HS-5 (cell line): ENCODE measurements around the gene PRMT2.

Source experiments
- DNase-seq: peaks from one replicate; pipeline ENCODE4 v3.0.0-alpha.2; 2012; ENCODE audit warnings: low read depth

Gene PRMT2

GRCh38 chr21:46635324-46636180, at the start of gene PRMT2:
PRMT2 (plus strand) TSS chr21:46635674; CDS start chr21:46636952, 1,278 bp downstream.
- peak; percentile 82 for DNase-seq

DNA sequence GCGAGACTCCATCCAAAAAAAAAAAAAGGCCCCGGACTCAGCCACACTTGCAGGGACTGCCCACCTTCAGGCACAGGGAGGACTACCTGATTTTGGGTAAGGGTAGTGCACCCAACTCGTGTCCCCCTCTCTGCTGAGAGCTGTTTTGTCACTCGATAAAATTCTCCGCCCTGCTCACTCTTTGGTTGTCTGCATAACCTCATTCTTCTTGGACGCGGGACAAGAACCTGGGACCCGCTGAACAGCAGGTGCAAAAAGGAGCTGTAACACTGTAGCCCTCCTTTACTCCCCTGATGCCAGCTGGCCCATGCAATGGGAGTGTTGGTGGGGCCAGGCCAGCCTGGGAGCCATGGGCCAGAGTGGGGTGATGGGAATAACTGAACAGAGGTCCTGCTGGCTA, 41.2 kb upstream of the PRMT2 start:
- DNase-seq, result no peak

- DNase-seq, result no peak
These were observed 39.3 kb upstream of the PRMT2 start for GRCh38 chr21:46596201-46596600.

DNA sequence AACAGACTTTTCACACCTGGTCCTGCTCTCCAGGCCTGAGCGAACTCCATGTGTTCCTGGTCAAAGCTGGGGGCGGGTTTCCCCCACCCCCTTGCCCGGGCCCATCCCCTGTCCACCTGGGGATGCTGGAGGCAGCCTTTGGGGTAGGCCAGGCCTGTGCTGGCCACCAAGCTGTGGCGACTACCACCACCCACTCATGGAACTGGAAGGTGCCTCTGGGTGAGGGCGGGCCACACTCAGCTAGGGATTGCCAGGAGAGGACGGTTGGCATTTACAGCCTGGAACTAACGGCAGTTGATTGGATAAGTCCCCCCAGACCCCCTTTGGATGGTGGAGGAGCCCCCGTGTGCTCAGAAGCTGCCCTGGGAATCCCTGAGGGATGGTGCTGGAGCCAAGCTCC, 38.4 kb upstream of the PRMT2 start:
- no peak for DNase-seq

DNA sequence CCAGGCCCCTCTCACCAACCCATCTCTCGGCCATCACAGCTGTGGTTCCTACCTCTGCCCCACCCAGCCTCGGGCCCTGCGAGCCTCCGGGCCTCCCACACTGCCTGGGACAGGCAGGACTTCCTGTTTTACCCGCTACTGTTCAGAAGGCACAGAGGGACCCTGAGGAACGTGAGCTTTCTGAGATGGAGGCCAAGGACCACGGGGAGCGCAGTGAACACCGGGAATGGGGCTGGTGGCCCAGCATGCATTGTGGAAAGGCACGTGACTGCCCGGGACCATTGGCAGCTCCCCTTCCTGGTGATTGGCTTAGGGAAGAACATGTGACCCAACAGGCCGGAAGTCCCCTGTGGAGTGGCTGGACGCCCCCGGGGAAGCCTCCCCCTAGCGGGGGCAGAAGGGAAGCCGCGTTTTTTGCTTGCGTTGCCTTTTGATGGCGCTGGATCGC, 37.6 kb upstream of the PRMT2 start:
- no peak for DNase-seq

DNA sequence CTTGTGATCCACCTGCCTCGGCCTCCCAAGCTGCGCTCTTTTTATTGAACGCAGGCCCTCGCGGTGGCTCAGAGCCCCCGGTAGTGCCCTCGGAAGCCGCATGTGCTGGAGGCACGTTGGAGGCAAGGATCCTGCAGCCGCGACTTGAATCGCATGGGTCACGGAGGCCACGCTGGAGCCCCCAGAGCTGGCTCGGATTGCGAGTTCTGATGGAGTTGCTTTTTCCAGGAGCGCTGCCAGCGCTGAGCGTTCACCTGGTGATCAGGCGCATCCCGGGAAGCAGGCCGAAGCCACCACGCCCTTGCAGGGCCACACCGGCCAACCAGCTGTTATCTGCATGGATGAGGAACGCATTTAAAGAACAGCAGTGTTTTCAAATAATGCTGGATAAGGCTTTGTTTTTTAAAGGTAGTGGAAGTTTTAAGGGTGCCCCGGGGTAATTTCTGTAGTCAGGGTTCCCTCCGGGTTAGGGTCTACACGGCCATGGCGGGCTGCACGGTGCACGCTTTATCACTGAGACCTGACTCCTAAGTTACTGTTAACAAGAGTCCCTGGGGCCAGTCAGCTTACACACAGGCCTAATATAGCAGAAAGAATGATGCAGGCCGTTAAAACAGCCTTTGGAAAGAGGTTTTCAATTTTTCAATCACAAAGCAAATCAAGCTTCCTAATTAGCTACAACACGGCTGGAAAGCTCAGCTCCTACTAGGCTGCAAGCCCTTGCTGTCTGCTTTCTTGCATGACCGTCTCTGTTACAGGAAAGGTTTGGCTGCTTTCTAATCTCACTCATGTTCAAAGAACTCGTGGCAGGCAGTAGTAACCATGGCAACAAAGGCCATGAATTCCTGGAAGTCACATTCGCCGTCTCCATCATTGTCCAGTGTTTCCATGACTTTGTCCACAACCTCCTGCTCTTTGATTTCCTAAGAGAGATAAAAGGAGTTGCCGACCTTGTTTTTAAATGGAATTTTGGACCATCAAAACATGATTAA, 36.6 kb upstream of the PRMT2 start:
- DNase-seq, result peak; percentile 35

- DNase-seq, result no peak
These were observed 35.2 kb upstream of the PRMT2 start for GRCh38 chr21:46600305-46600704.

GRCh38 chr21:46600978-46601377, 34.5 kb upstream of the PRMT2 start:
- DNase-seq, result no peak

- DNase-seq, result no peak
These were observed 32.2 kb upstream of the PRMT2 start for GRCh38 chr21:46603228-46603627.

DNA sequence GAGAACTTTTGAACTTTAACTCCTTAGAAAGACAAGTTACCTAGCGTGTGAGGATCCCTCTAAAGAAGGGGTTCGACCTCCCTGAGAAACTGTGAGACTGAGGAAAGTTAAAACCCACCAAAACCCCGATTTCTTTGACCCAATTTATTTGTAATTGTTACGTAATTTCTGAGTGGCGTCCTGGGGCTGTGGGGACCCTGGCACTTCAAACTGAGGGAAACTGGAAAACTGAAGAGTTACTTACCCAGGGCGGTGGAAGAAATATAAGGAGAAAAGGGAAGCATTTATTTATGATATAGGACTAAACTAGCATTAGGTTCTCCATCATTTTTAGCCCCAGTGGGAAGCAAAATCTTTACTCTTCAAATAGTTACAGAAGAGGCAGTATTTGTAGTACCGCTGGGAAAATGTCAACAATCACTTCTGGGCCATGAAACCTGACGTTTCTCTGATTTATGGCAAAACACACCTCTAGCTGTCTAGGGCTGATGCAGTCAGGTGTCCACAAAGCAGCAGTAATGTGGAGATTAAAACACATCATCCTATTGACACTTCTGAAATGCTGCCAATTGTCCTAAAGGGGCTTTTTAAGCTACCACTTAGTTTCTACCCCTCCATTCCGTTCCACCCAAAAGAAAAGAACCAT, 31.0 kb upstream of the PRMT2 start:
- DNase-seq, result no peak

DNA sequence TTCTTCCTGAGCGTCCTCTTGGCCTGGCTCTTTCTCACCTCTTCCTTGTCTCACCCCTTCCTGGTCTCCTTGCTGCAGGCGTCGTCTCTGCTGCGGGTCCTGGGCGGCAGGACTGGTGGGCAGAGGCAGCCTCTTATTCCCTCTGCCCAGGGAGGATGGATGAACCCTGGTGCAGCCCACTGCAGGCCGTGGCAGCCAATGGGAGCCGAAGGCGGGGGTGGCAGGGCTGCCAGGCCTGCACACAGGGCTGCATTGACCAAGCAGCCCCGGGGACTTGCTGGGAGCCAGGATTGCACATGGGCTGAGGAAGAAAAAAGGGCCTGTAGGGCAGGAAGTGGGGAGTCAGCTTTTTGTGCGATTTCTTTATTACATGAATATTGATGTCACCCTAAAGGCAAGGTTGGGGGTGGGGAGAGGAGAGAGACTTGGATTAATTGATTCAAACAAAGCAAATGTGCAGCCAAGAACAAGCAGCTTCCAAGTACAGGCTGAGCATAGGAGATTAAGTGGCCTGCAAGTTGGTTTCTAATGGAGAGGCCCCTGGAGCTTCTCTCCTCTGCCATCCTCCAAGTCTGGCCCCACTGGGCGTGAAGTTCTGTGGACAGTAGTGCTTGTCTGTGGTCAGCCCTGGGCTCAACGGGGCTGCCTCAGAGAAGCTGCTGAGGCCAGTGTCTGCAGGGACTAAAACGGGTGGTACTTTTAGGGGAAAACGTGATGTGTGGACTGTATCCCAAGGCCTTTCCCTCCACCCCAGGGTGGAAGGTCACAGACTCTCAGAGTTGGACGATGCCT, 30.3 kb upstream of the PRMT2 start, which contains the start of gene S100B:
S100B (minus strand) TSS at position 108 of the 792 bp plus-strand sequence. CDS start 2,667 bp downstream, outside the sequence.
- DNase-seq, result no peak

- no peak for DNase-seq
These were observed 29.6 kb upstream of the PRMT2 start for GRCh38 chr21:46605767-46606426.

GRCh38 chr21:46606427-46606813, 29.1 kb upstream of the PRMT2 start:
- DNase-seq, result no peak

DNA sequence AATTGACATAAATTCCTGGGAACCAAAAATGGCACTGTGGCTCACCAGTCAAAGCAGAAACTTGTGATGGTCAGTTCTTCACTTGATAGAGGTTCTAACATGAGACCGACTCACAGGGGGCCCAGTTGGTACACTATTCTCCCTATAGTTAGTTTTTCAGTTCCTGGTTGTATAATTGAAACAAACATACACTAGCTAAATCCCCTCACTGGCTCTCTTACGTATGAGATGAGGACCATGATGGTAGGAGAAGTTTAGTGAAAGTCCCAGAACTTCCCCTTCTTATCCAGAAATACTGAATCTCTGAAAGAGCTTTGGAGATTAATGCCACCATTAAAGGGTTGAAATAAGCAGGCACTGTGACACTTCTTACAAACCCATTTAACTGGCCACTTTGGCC, 27.8 kb upstream of the PRMT2 start:
- DNase-seq, result no peak

GRCh38 chr21:46608672-46609111, 26.8 kb upstream of the PRMT2 start:
- no peak for DNase-seq

DNA sequence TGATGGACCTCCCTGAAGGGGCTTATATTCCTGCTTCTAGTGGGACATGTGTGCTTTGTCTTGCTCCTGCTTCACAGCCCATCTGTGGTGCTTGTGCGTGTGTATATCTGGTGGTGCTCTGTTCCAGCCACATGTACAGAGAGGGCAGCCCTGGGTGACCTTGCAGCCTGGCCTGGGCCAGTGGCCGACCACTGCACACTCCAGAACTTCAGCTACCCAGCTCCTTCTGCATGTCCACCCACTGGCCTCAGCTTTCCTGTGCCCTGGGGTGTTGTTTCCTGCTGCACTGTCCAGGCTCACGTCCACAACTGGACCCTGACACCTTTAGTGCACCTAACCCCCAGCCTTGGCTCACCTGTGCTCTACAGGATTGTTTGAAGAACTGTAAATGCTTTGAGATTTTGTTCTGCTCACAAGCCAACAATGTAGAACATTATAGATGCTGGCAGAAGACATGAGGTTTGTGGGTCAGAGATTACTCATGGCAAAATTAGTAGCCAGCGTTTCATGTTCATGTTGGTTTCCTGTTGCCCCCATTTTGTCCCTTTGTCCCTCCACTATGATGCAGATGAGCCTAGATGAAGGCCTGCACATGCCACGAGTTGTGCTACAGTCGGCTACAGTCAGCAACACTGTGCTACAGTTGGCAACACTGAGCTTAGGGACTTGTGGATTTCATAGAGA, 25.3 kb upstream of the PRMT2 start:
- no peak for DNase-seq

GRCh38 chr21:46613391-46613790, 22.1 kb upstream of the PRMT2 start:
- no peak for DNase-seq

- DNase-seq, result no peak
These were observed 19.4 kb upstream of the PRMT2 start for GRCh38 chr21:46616050-46616449.

DNA sequence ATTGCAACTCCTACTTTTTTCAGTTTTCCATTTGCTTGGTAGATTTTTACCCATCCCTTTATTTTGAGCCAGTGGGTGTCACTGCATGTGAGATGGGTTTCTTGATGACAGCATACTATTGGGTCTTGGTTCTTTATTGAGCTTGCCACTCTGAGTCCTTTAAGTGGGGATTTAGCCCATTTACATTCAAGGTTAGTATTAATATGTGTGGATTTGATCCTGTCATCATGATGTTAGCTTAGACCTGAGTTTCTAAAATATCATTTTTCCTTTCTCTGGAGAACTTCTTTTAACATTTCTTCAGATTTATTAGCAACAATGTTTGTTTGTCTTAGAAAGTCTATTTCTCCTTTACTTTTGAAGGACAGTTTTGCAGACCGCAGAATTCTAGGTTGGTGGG, 18.8 kb upstream of the PRMT2 start:
- DNase-seq, result no peak
